HG02840 (cell line): ENCODE data around the gene SIDT2.
"Not testable (repeated sequence)": the region's sequence is repeated elsewhere in the genome, so short reads cannot be mapped to it uniquely, and the experiment has no call there.

Source experiments
- ATAC-seq: cut with Tn5 transposase; IDR thresholded peaks from one replicate; pipeline ENCODE4 v1.9.1; 2021; ENCODE audit warnings: mild to moderate bottlenecking, moderate library complexity, moderate number of reproducible peaks; ENCODE audit not compliant: unreplicated experiment, low FRiP score

The SIDT2 gene

GRCh38 chr11:117201658-117202305 lies 23.2 kb downstream of the SIDT2 start:
- ATAC-seq: no peak

- ATAC-seq: no peak
These were observed 24.0 kb downstream of the SIDT2 start for GRCh38 chr11:117202386-117203068.

DNA sequence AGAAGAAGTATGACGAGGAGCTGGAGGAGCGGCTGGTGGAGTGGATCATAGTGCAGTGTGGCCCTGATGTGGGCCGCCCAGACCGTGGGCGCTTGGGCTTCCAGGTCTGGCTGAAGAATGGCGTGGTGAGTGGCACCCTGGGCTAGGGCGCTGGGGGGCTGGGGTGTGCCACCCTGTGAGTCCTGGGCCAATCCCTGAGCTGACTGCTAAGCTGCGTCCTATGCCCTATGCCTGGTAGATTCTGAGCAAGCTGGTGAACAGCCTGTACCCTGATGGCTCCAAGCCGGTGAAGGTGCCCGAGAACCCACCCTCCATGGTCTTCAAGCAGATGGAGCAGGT lies 24.5 kb downstream of the SIDT2 start:
- no peak for ATAC-seq

- ATAC-seq: no peak
These were observed 25.9 kb downstream of the SIDT2 start for GRCh38 chr11:117204283-117205080.

DNA sequence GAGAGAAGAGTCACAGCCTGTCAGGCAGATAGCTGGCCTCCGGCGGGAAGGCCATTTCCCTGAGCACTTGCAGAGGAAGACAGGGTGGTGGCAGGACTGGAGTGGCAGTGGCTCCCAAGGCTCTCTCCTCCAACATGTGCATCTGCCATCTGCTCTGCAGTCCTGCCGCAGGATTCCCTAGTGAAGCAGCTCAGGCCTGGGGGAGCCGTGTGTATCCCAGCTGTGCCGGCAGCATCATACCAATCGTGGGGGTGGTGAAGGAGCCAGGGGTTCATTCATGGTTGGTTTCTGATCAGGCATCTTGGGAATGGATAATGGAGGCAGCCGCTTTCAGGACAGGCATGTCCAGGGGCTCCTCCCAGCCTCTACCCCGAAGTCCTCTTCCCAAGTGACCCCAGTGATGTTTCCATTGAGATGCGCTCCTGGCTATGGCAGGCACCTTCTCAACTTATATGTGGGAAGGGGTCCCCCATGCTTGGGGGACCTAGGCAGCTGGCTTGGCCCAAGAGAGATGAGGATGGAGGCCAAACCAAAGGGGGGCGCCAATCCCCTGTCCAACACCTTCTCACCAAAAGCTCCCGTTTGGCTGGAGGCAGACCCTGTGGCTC lies 26.8 kb downstream of the SIDT2 start:
- no peak for ATAC-seq

GRCh38 chr11:117206111-117206510 lies 27.6 kb downstream of the SIDT2 start:
- not testable (repeated sequence) for ATAC-seq

GRCh38 chr11:117206859-117207258 lies 28.3 kb downstream of the SIDT2 start:
- ATAC-seq: not testable (repeated sequence)

- not testable (repeated sequence) for ATAC-seq
These were observed 28.9 kb downstream of the SIDT2 start for GRCh38 chr11:117207481-117207880.

GRCh38 chr11:117208710-117209109 lies 30.2 kb downstream of the SIDT2 start:
- ATAC-seq: not testable (repeated sequence)

DNA sequence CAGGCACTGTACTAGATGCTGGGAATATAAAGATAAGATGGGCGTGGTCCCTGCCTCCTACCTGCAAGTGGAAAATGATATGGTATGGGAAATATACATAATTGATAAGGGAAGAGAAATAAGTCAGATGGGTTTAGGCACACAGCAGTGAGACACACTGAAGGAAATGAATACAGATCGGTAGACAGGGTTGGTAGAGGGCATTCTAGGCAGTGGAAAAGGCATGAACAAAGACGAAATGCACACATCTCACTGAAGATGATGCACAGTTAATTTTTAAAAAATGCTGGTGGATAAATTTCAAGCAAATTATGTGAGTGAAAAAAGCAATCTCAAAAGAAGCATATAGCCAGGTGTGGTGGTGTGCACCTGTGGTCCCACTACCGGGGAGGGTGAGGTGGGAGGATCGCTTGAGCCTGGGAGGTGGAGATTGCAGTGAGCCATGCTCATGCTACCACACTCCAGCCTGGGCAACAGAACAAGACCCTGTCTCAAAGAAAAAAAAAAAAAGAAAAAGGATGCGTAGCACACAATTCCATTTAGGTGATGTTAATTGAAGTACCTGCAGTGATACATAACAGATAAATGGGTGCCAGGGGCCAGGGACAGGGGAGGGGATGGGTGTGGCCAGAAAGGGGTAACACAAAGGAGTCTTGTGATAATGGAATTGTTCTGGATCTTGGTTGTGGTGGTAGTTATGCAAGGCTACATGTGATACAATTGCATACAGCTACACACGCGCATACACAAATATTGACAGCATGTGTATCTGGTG lies 31.0 kb downstream of the SIDT2 start:
- not testable (repeated sequence) for ATAC-seq

DNA sequence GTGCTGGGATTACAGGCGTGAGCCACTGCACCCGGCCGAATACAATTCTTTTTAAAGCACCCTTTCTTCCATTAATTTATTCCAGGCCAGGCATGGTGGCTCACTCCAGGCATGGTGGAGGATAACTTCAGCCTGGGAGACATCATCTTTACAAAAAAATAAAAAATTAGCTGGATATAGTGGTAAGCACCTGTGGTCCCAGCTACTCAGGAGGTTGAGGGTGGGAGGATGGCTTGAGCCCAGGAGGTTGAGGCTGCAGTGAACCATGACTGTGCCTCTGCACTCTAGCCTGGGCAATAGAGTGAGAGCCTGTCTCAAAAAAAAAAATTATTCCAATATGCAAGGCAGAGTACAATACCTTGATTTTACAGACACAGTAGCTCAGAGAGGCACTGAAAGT lies 32.1 kb downstream of the SIDT2 start:
- no peak for ATAC-seq

GRCh38 chr11:117212697-117213355 lies 34.3 kb downstream of the SIDT2 start:
- no peak for ATAC-seq

DNA sequence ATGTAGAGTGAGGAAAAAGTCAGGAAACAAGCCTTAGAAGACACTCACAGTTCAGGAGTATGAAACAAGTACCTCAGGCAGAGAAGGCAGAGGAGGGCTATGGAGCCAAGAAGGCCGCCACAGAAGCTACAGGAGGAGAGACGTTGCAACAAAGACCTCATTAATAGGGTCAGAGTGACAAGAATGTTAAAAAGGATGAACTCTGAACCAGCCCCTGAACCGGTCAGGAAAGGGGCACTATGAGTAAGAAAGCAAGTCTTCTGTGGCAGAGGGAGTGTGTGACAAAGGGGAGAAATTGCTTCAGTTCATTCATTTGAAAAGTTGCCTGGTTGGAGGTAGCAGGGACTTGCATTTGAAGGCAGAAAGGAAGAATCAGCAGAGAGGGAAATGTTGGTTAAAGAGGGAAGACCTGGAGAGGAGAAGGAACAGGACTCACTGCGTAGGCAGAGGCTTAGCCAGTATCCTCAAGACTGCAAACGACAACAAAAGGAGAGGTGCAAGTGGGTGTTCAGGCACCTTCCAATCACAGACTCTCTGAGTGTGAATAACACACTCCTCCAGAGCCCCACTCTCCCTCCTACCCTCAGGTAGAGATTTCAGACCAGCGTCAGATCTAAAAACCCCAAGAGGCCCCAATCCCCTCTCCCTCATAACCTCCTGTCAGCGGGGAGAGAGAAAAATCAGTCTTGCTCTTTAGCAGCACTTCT lies 36.0 kb downstream of the SIDT2 start:
- no peak for ATAC-seq

GRCh38 chr11:117217141-117218084 lies 38.9 kb downstream of the SIDT2 start:
- no peak for ATAC-seq

DNA sequence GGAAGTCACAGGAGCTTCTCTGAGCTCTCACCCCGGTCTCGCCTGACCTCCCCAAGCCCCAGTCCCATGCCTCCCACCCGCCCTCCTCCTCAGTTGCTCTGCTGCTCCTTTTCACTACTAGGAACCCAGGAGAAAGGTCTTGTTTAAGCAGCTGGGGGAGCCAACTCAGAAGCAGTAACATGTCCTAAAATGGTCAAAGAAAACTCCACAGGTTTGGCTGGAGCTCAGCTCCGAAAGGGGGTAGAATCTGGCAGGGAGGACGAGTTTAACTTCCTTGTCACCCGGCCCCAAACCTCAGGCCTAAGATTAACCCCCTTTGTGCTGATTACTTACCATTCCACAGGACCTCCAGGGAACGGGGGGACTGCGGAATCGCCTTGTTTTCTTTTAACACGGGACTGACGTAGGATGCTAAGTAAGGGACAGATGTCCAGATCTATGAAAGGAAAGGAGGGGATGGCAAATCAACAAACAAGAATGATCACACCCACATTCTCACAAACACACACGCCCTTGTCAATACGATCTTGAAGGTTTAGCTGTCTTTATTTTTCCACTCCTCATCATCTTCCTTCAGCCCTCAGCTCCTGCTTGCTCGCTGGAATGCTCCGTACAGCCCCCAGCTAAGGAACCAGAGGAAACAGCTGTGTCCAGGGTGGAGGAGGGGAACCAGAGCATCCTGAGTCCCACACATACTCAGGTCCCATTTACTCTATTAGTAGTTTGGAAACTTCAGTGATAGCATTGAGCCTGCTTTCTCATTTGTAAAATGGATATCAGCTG lies 39.8 kb downstream of the SIDT2 start:
- ATAC-seq: no peak

DNA sequence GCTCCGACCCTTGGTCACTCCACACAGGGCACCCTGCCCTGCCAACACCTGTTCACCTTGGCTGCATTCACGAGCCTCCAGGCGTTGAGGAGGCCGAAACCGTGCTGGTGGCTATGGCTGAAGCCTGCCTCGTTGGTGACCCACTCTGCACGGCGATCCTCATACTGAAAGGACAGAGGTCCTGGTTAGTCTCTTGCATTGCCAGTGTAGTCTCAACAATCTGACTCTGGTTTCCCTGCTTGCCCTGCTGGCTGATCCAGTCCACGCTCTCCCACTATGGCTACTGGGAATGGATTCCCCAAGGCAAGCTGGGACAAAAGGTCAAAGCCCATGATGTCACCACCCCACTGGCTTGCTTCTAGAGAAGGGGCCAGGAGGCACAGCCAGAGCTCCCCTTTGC lies 40.5 kb downstream of the SIDT2 start:
- no peak for ATAC-seq

DNA sequence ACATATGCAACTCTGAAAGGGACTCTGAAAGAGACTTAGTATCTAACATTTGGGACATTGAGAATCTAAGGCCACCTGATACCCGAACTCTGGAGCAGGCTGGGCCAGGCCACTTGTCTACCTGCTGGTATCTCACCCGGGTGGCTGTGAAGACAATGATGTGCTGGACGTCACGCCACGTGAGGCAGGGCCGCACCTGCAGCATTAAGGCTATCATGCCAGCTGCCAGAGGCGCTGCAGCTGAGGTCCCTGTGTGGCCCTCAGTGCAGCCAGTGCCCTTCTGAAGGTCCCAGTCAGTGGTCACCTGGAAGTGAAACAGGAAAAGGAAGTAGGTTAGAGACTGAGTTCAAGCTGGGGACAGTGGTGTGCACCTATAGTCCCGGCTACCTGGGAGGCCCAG lies 40.9 kb downstream of the SIDT2 start:
- ATAC-seq: no peak
